ENCODE data around the gene TSKU.

GRCh38 chr11:76764941-76765665 is 18.1 kb upstream of the TSKU start:
- no peak for TF ChIP-seq CTCF (IDR thresholded peaks at IDR 0.05)
- TF ChIP-seq POLR2AphosphoS5 (IDR thresholded peaks at IDR 0.05; ENCODE audit: insufficient read depth in 1 of 2, low read depth in 1 of 2): no peak
